Subcutaneous preadipocyte (primary cell): ENCODE measurements around the gene STAT4. TPM values are rescaled to one million over a fixed set of nuclear protein-coding genes. Genes with fewer than 3 reads are reported as not detected.

Experiments
- small RNA-seq: library from RNA; depleted of rRNA; stranded (forward); fragments of <200 nt; gene quantifications from one replicate; pipeline ENCODE3, GENCODE V24; 2012
- total RNA-seq: library from RNA; depleted of rRNA; stranded (reverse); fragments of >200 nt; gene quantifications from 2 replicates; pipeline ENCODE4 v1.2.3, GENCODE V29; 2012

STAT4 gene, protein sequence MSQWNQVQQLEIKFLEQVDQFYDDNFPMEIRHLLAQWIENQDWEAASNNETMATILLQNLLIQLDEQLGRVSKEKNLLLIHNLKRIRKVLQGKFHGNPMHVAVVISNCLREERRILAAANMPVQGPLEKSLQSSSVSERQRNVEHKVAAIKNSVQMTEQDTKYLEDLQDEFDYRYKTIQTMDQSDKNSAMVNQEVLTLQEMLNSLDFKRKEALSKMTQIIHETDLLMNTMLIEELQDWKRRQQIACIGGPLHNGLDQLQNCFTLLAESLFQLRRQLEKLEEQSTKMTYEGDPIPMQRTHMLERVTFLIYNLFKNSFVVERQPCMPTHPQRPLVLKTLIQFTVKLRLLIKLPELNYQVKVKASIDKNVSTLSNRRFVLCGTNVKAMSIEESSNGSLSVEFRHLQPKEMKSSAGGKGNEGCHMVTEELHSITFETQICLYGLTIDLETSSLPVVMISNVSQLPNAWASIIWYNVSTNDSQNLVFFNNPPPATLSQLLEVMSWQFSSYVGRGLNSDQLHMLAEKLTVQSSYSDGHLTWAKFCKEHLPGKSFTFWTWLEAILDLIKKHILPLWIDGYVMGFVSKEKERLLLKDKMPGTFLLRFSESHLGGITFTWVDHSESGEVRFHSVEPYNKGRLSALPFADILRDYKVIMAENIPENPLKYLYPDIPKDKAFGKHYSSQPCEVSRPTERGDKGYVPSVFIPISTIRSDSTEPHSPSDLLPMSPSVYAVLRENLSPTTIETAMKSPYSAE
- 3.3 and 4.8 TPM in 2 replicates for total RNA-seq

DNA sequence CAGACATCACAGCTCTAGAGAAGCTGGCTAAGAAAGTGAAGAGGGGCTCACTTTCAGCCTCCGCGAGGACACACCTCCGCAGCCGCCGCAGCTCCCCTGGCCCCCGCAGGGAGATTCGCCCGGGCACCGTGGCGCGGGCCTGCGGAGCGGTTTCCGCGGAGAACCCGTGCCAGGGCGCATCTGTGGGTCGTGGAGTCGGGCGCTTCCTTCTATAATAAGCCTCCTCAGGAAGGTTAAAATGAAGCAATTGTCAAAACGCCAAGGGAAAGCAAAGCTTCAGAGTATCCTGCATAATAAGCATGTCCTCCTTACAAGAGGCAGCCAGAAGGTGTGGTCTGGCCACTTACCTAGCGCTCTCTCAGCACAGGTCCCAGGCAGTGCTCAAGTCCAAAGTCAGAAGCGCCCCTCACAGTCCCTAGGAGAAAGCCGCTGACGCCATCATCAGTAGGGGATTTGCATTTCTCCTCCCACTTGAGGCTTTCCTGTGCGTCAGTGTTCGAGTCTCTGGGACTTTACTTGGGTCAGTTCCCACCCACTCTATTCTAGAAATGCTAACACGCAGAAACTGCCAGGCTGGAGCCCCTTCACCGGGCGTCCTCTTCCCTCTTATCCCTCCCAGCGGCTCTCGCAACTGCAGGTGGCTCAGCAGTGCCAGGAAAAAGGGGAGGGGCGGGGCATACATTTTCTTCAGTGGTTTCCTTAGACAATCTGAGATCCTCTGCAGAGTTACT, at the start of gene STAT4:
TSS of gene STAT4 (minus strand) at position 395 of the 731 bp plus-strand sequence. CDS start 2,791 bp downstream, outside the sequence.

DNA sequence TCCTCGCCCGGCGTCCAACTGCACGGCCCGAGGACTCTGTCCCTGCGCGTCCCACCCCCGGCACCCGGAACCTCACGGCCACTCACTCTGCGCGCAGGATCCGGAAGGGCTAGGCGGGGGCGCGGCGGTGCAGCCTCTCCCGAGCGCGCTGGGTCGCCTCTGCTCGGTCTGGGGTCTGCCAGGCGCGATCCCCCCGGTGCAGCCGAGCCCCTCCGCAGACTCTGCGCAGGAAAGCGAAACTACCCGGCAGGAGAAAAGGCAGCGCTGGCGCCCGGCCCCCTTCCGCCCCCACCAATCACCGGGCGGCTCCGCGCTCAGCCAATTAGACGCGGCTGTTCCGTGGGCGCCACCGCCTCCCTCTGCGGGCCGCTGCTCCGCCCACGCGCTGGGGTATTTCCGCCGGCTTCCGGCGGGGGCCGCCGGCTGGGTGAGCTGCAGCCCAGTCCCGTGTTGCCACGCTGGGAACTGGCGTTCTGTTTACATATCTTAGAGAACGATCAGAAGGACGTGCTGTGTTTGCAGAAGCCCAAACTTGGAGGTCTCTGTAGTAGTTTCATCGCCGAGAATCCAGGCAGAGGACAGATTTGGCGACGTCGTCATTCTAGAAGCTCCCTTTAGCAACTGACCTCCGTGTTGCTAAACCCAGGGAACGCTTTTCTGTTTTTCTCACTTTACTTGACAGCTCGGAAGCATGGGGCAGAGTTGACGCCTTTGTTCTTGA, 136.7 kb downstream of the STAT4 start, which contains the start of gene STAT1:
TSS of gene STAT1 (minus strand) at position 240 of the 721 bp plus-strand sequence. CDS start 4,168 bp downstream, outside the sequence.

Small RNA genes within 50 kb of the gene (small RNA-seq; reads per million reads assigned to genes)
- not detected for gene RNU6-959P

Other genes starting within 250 kb of the STAT4 start
- gene STAT1, start 136.8 kb downstream of the STAT4 start, total RNA-seq = 104 and 129 TPM in 2 replicates
- gene MYO1B, start 94.4 kb upstream of the STAT4 start, total RNA-seq = 189 and 247 TPM in 2 replicates